Measurements from ENCODE around the gene KDM5A.
"Not testable (repeated sequence)": the region's sequence is repeated elsewhere in the genome, so short reads cannot be mapped to it uniquely, and the experiment has no call there.

Gene KDM5A

DNA sequence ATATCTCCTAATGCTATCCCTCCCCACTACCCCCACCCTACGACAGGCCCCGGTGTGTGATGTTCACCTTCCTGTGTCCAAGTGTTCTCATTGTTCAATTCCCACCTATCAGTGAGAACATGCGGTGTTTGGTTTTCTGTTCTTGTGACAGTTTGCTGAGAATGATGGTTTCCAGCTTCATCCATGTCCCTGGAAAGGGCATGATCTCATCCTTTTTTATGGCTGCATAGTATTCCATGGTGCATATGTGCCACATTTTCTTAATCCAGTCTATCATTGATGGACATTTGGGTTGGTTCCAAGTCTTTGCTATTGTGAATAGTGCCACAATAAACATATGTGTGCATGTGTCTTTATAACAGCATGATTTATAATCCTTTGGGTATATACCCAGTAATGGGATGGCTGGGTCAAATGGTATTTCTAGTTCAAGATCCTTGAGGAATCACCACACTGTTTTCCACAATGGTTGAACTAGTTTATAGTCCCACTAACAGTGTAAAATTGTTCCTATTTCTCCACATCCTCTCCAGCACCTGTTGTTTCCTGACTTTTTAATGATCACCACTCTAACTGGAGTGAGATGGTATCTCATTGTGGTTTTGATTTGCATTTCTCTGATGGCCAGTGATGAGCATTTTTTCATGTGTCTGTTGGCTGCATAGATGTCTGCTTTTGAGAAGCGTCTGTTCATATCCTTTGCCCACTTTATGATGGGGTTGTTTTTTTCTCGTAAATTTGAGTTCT is 18.2 kb downstream of the KDM5A start:
- H3K36me3 ChIP-seq (ENCODE audit: insufficient read depth, low read length), result peaks cover 39% of the 10 kb centered on the region
- not testable (repeated sequence) for H3K27me3 ChIP-seq (ENCODE audit: control insufficient read depth, insufficient read depth, low read length)

DNA sequence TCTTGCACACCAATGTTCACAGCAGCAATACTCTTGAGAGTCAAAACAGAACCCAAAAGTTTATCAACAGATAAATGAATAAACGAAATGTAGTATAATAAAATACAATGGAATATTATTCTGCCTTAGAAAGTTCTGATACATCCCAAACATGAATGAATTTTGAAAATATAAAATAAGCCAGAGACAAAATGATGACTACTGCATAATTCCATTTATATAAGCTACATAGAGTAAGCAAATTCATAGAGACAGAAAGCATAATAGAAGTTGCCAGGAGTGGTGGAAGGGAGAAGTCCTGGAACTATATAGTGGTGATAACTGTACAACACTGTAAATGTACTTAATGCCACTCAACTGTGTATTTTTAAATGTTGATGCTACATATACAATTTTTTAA is 21.1 kb downstream of the KDM5A start:
- H3K4me2 ChIP-seq (ENCODE audit: low read length), result no peak overlapping the region
- no peak overlapping the region for H3K4me3 ChIP-seq (ENCODE audit: low read length)
- no peaks in the 10 kb centered on the region for H3K27me3 ChIP-seq (ENCODE audit: control insufficient read depth, insufficient read depth, low read length)
- H3K9me3 ChIP-seq (replicated peaks; ENCODE audit: low read length), result peaks cover 6% of the 10 kb centered on the region
- no peaks in the 10 kb centered on the region for H3K4me1 ChIP-seq (ENCODE audit: control insufficient read depth, insufficient read depth, low read length)
- no peak overlapping the region for H3K9ac ChIP-seq (ENCODE audit: low read depth, low read length)
- H3K36me3 ChIP-seq (ENCODE audit: insufficient read depth, low read length), result peaks cover 56% of the 10 kb centered on the region

More for the DNA sequence above, 18.2 kb downstream of the KDM5A start:
- H3K4me2 ChIP-seq (ENCODE audit: low read length); H3K9ac ChIP-seq (ENCODE audit: low read depth, low read length); H3K4me3 ChIP-seq (ENCODE audit: low read length); H3K4me1 ChIP-seq (ENCODE audit: control insufficient read depth, insufficient read depth, low read length); H3K9me3 ChIP-seq (replicated peaks; ENCODE audit: low read length): not testable (repeated sequence)

DNA sequence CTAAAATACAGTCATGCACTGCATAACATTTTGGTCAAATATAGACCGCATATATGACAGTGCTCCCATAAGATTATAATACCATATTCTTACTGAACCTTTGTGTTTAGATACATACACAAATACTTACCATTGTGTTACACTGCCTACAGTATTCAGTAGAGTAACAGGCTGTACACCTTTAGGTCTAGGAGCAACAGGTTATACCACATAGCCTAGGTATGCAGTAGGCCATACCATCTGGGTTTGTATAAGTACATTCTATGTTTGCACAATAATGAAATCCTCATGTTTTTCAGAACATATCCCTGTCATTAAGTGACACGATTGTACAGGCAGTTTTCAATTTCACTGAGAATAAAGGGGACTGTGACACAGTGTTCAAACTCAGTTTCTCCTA is 22.3 kb downstream of the KDM5A start:
- no peaks in the 10 kb centered on the region for H3K4me1 ChIP-seq (ENCODE audit: control insufficient read depth, insufficient read depth, low read length)
- H3K9me3 ChIP-seq (replicated peaks; ENCODE audit: low read length), result peaks cover 6% of the 10 kb centered on the region
- H3K4me2 ChIP-seq (ENCODE audit: low read length), result no peak overlapping the region
- H3K9ac ChIP-seq (ENCODE audit: low read depth, low read length), result no peak overlapping the region
- no peak overlapping the region for H3K4me3 ChIP-seq (ENCODE audit: low read length)
- H3K27me3 ChIP-seq (ENCODE audit: control insufficient read depth, insufficient read depth, low read length), result no peaks in the 10 kb centered on the region
- peaks cover 67% of the 10 kb centered on the region for H3K36me3 ChIP-seq (ENCODE audit: insufficient read depth, low read length)

DNA sequence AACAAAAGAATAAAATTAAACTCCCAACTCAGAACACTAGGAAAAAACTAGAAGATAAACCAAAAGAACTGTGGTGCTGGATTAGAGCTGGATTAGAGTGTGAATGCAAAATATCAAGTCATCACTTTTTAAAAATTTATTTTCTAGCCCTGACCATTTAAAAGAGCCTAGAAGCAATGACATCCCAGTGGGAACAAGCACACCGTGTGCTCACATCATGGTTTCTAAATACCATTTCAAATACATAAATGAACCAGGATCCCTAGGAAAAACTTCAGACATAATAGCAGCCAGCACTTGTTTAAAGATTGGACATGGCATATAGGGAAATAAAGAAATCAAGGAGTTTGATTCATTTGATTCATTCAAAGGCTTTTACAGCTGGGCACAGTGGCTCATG is 30.0 kb downstream of the KDM5A start:
- peaks cover 4% of the 10 kb centered on the region for H3K4me1 ChIP-seq (ENCODE audit: control insufficient read depth, insufficient read depth, low read length)
- H3K36me3 ChIP-seq (ENCODE audit: insufficient read depth, low read length), result peaks cover 67% of the 10 kb centered on the region
- H3K27me3 ChIP-seq (ENCODE audit: control insufficient read depth, insufficient read depth, low read length), result no peaks in the 10 kb centered on the region
- no peak overlapping the region for H3K4me2 ChIP-seq (ENCODE audit: low read length)
- H3K9ac ChIP-seq (ENCODE audit: low read depth, low read length), result no peak overlapping the region
- no peak overlapping the region for H3K4me3 ChIP-seq (ENCODE audit: low read length)
- H3K9me3 ChIP-seq (replicated peaks; ENCODE audit: low read length), result no peaks in the 10 kb centered on the region

DNA sequence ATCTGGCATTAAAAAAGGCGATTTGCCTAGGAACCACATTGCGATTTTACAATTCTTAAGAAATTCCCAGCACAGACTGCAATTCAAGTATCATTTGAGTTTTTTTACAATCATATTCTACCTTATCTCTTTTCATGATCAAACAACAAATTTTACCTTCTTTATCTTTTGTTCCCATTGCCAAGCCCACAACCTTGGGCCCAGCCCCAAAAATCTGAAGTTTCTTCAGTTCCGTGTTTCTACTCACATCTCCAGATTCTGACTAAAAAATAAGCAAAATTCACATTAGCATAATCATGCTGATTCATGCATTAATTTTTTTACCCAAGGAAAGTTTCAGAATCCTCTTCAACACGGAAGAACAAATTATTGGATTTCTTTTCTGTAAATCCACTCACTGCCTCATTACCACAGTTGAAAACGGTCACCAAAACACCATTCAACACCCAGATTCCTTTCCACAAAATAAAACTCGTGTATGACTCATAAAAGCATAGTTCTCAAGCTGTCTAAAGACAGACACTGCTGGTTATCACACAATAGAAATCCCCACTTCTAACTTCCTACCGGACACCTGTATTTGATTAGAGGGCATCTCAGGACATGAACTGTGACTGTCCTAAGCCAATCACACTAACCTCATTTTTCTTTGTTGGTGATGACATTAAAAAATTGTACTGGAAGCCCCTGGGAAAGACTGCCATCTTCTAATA is 32.7 kb downstream of the KDM5A start:
- Histone ChIP-seq H3K4me2 (ENCODE audit: low read length) (no peak overlapping the region), H3K27me3 (ENCODE audit: control insufficient read depth, insufficient read depth, low read length) (no peaks in the 10 kb centered on the region), H3K9me3 (replicated peaks; ENCODE audit: low read length) (no peaks in the 10 kb centered on the region), H3K4me1 (ENCODE audit: control insufficient read depth, insufficient read depth, low read length) (peaks cover 11% of the 10 kb centered on the region), H3K36me3 (ENCODE audit: insufficient read depth, low read length) (peaks cover 62% of the 10 kb centered on the region), H3K9ac (ENCODE audit: low read depth, low read length) (no peak overlapping the region), H3K4me3 (ENCODE audit: low read length) (no peak overlapping the region)

DNA sequence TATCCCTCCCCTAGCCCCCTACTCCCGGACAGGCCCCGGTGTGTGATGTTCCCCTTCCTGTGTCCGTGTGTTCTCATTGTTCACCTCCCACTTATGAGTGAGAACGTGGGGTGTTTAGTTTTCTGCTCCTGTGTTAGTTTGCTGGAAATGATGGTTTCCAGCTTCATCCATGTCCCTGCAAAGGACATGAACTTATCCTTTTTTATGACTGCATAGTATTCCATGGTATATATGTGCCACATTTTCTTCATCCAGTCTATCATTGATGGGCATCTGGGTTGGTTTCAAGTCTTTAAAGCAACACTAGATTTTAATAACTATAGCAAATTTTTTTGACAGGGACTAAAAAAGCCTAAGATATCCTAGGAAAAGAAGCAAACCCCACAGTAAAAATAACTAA is 37.9 kb downstream of the KDM5A start:
- not testable (repeated sequence) for H3K27me3 ChIP-seq (ENCODE audit: control insufficient read depth, insufficient read depth, low read length); H3K4me1 ChIP-seq (ENCODE audit: control insufficient read depth, insufficient read depth, low read length); H3K4me2 ChIP-seq (ENCODE audit: low read length); H3K9ac ChIP-seq (ENCODE audit: low read depth, low read length); H3K4me3 ChIP-seq (ENCODE audit: low read length); H3K9me3 ChIP-seq (replicated peaks; ENCODE audit: low read length)
- peaks cover 47% of the 10 kb centered on the region for H3K36me3 ChIP-seq (ENCODE audit: insufficient read depth, low read length)

DNA sequence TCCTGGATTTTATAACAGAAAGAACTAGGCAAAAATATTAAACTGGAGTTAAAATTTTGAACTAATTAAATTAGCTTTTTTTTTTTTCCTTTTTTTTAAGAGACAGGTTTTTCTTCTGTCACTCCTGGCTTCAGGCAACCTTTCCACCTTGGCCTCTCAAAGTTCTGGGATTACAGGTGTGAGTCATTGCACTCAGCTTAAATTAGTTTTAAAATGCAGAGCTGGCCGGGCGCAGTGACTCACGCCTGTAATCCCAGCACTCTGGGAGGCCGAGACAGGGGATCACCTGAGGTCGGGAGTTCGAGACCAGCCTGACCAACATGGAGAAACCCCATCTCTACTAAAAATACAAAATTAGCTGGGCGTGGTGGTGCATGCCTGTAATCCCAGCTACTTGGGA is 39.5 kb downstream of the KDM5A start:
- H3K36me3 ChIP-seq (ENCODE audit: insufficient read depth, low read length), result peaks cover 40% of the 10 kb centered on the region

DNA sequence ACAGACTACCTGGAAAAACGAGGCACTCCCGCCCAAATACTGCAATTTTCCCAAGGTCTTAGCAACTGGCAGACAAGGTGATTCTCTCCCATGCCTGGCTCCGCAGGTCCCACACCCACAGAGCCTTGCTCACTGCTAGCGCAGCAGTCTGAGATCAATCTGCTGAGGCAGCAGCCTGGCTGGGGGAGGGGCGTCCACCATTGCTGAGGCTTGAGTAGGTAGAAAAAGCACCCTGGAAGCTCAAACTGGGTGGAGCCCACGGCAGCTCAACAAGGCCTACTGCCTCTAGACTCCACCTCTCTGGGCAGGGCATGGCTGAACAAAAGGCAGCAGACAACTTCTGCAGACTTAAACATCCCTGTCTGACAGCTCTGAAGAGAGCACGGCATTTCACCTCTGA is 46.1 kb downstream of the KDM5A start:
- H3K4me2 ChIP-seq (ENCODE audit: low read length); H3K4me3 ChIP-seq (ENCODE audit: low read length); H3K9me3 ChIP-seq (replicated peaks; ENCODE audit: low read length); H3K4me1 ChIP-seq (ENCODE audit: control insufficient read depth, insufficient read depth, low read length); H3K27me3 ChIP-seq (ENCODE audit: control insufficient read depth, insufficient read depth, low read length); H3K9ac ChIP-seq (ENCODE audit: low read depth, low read length): not testable (repeated sequence)
- H3K36me3 ChIP-seq (ENCODE audit: insufficient read depth, low read length), result peaks cover 27% of the 10 kb centered on the region

More for the DNA sequence above, 39.5 kb downstream of the KDM5A start:
- H3K9ac ChIP-seq (ENCODE audit: low read depth, low read length); H3K4me2 ChIP-seq (ENCODE audit: low read length); H3K4me3 ChIP-seq (ENCODE audit: low read length); H3K27me3 ChIP-seq (ENCODE audit: control insufficient read depth, insufficient read depth, low read length); H3K9me3 ChIP-seq (replicated peaks; ENCODE audit: low read length); H3K4me1 ChIP-seq (ENCODE audit: control insufficient read depth, insufficient read depth, low read length): not testable (repeated sequence)

DNA sequence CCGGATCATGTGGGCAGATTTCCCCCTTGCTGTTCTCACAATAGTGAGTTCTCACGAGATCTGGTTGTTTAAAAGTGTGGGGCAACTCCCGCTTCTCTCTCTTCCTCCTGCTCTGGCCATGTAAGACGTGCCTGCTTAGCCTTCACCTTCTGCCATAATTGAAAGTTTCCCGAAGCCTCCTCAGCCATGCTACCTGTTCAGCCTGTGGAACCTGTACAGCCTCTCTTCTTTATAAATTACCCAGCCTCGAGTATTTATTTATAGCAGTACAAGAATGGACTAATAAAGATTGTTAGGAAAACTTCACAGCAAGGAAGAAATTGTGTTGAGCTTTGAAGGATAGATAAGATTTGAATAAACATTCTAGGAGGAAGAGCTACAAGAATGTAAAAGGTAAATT is 52.1 kb downstream of the KDM5A start:
- Histone ChIP-seq H3K4me3 (ENCODE audit: low read length) (no peak overlapping the region), H3K4me1 (ENCODE audit: control insufficient read depth, insufficient read depth, low read length) (no peaks in the 10 kb centered on the region), H3K27me3 (ENCODE audit: control insufficient read depth, insufficient read depth, low read length) (no peaks in the 10 kb centered on the region), H3K9me3 (replicated peaks; ENCODE audit: low read length) (no peaks in the 10 kb centered on the region), H3K36me3 (ENCODE audit: insufficient read depth, low read length) (peaks cover 46% of the 10 kb centered on the region), H3K9ac (ENCODE audit: low read depth, low read length) (no peak overlapping the region), H3K4me2 (ENCODE audit: low read length) (no peak overlapping the region)

DNA sequence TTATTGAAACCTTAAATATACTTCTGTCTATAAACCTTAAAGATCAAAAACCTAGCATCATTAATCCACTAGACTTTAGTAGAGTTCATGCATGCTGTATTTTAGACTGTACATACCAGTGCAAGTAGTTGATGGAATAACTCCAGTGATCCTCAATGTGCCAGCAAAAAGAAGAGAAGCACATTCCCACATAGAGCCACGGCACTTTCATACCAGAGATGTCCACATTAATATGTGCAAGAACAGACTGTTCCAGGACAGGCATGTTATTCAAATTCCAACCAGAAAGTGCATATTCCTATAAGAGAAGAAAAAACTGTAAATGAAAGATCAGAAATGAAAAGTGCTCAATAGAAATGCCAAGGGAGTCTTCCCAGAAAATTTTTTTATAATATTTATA is 55.0 kb downstream of the KDM5A start:
- no peak overlapping the region for H3K4me2 ChIP-seq (ENCODE audit: low read length)
- H3K9ac ChIP-seq (ENCODE audit: low read depth, low read length), result no peak overlapping the region
- H3K36me3 ChIP-seq (ENCODE audit: insufficient read depth, low read length), result peaks cover 54% of the 10 kb centered on the region
- no peaks in the 10 kb centered on the region for H3K9me3 ChIP-seq (replicated peaks; ENCODE audit: low read length)
- H3K4me3 ChIP-seq (ENCODE audit: low read length), result no peak overlapping the region
- no peaks in the 10 kb centered on the region for H3K27me3 ChIP-seq (ENCODE audit: control insufficient read depth, insufficient read depth, low read length)
- no peaks in the 10 kb centered on the region for H3K4me1 ChIP-seq (ENCODE audit: control insufficient read depth, insufficient read depth, low read length)

DNA sequence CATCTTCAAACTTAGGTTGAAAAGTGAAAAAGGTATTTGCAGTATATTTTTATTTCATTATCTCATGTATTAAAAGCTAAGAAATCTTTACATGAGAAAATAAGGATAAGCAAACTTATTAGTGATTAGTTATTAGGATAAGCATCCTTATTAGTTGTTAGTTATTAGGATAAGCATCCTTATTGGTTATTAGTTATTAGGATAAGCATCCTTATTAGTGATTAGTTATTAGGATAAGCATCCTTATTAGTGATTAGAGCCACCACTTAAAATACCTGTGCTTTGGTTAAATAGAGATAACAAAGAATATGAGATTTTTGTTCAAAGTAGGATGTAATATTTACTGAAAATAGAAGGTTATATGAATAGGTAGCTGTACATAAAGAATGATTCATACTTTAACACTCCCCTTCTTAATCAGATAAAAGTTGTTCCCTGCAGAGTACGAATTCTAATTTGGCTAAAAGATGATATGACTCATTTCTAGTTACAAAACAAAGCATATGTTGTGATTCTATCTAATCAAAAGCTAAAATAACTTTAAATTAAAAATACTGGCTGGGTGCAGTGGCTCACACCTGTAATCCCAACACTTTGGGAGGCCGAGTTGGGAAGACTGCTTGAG is 56.4 kb downstream of the KDM5A start:
- Histone ChIP-seq H3K4me2 (ENCODE audit: low read length) (no peak overlapping the region), H3K27me3 (ENCODE audit: control insufficient read depth, insufficient read depth, low read length) (no peaks in the 10 kb centered on the region), H3K9ac (ENCODE audit: low read depth, low read length) (no peak overlapping the region), H3K4me1 (ENCODE audit: control insufficient read depth, insufficient read depth, low read length) (no peaks in the 10 kb centered on the region), H3K4me3 (ENCODE audit: low read length) (no peak overlapping the region), H3K36me3 (ENCODE audit: insufficient read depth, low read length) (peaks cover 44% of the 10 kb centered on the region), H3K9me3 (replicated peaks; ENCODE audit: low read length) (no peaks in the 10 kb centered on the region)

Data from skeletal muscle satellite cell (primary cell).